COLO829 (cell line): ENCODE results near the gene BPGM.
"Not testable (repeated sequence)": the region's sequence is repeated elsewhere in the genome, so short reads cannot be mapped to it uniquely, and the experiment has no call there.

Source experiments
- DNase-seq: peaks from one replicate; pipeline ENCODE4 v3.0.0; 2012; ENCODE audit warnings: low spot score

BPGM gene

GRCh38 chr7:134632052-134632451, 14.6 kb upstream of the BPGM start:
- DNase-seq: no peak

DNA sequence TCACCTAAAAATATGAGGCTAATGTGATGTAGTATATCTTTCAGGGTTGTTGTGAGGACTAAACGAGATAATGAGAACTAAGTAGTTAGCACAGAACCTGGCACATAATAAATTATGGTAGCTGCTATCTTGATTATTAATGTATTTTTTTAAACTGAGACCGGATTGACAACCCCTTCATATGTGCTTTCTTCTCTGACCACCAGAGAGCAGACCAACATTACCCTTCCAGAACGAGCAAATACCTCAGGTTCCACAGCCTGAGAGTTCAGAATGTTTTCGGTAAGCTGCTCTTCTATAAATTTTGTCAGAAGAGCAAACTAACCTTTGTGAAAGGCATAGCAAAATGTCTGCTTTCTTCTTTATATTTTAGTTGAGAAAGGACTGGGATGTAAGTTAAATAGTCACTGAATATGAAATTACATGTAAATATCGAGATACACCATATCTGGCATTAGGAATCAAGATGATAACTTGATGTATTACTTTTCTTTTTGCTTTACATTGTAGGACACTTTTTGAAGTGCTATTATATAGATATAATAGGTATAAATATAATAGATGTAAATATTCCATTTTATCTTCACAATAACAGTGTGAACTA, 13.6 kb upstream of the BPGM start:
- peak; percentile 81 for DNase-seq

DNA sequence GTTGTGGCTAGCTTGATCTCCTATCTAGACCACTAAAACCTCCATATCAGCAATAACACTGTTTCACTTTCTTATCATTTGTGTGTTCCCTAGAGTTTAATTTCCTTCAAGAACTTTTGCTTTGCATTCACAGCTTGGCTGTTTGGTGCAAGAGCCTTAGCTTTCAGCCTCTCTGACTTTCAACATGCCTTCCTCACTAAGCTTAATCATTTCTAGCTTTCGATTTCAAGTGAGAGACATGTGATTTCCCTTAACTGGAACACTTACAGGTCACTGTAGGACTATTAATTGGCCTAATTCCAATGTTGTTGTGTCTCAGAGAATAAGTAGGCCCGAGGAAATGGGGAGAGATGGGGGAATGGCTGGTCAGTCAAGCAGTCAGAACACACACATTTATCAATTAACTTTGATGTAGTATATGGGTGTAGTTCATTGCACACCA, 10.6 kb upstream of the BPGM start:
- no peak for DNase-seq

- no peak for DNase-seq
These were observed 9.2 kb upstream of the BPGM start for GRCh38 chr7:134637441-134637840.

DNA sequence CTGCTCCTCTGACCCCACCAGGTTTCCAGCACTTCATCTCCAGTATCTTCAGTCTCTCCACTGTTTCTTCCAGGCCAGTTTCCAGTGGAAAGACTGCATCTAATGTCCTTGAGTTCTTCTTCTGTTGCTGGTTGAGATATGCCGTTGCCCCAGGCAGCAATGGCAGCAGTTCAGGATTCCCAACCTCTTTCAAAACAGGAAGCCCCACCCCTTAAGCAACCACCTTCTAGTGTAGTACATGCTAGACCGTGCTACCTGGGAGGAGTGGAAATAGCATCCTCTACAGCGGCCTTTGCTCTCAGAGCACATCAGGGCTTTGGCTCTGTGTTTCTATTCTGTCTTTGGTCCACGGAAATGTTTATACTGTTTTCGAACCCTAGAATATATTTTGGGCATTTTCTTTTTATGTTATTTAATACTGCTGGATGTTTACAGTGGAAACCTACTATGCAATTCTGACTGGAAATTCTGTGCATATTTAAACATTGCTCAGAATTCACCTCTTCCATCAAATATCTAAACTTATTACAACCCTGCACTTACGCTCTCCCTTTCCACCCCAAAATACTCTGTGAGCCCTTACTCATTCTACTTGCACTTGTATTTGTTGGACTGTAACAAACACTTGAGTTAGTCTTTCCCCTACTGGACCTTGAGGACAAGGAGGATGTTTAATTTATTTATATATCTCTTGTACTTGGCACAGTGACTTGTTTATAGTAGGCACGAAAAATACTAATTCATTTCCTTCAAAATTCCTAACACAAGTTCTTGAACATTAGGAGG, 8.5 kb upstream of the BPGM start:
- DNase-seq: no peak

- DNase-seq: no peak
These were observed 7.6 kb upstream of the BPGM start for GRCh38 chr7:134639061-134639460.

- DNase-seq: no peak
These were observed 6.9 kb upstream of the BPGM start for GRCh38 chr7:134639683-134640279.

DNA sequence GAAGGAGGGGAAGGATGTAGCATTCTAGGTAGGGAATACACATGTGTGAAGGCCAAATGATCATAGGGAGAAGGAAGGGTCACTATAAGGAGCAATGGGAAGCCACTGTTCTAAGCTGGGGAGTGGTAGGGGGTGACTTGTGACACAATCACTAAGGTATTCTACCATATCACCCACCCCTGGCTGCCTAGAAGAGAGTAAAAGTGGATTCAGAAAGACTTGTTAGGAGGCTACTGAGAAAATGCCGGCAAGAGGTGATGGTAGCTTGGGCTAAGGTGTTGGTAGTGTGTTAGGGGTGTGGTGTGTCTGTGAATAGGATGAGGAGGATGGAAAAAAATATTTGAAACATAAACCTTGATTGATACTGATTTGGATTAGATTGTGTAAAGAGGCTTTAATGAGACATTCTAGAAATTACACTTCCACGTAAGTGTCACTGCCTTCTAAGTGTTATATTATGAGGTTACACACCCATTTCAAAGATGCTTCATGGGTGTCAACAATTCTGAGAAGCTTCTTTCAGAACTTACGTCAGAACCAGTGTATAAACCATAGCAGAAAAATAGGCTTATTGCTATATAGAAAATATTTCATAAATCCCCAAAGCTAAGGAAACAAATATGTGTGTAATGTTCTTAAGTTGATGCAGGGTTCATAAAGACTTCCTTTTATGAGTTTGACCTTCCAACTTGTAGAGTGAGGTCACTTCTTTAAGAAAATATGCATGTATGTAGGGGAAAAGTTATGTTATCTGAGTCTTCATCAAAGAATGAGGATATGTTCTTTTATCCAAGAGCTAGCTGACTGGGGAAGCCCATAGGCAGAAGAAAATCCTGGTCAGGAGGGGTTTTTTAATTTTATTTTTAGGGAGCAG, 5.6 kb upstream of the BPGM start:
- no peak for DNase-seq

- DNase-seq: not testable (repeated sequence)
These were observed 4.7 kb upstream of the BPGM start for GRCh38 chr7:134641981-134642380.

DNA sequence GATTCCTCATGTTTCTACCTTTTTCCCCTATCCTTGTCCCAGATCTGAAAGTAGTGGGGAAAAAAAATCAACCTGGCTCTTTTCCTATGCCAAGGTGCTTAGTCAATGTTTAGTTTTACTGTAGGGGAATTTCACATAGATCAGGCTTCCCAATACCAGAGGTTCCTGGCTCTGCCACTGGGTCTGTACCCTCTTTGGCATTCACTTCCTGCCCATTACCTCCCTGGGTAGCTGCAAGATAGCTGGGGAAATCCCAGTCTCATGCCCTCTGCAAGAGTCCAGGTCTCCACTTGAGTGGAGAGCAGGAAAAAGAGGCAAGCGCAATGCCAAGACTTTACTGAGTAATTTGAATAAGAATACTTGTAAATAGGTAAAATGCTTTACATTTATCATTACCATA, 3.5 kb upstream of the BPGM start:
- no peak for DNase-seq

DNA sequence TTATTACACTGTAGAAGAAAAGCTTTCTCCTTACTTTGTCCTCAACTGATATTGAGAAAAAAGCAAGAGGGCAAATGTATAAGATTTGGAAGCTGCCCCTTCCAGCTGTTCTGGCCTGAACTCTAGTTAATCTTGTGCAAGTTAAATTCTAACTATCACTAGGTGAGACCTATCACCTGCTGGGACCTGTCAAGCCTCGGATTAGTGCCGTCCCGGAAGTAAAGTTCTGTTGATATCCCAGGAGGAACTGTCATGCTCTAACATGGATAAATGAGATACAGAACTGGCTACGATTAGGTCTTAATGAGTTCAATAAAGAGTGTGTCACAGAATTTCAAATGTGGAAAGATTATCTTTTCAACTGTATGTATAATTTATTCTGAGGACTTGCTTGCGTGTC, 1.2 kb upstream of the BPGM start:
- DNase-seq: no peak

- DNase-seq: no peak
These were observed 718 bp upstream of the BPGM start for GRCh38 chr7:134645935-134646334.

GRCh38 chr7:134648456-134648855, 1.8 kb downstream of the BPGM start:
- DNase-seq: no peak

DNA sequence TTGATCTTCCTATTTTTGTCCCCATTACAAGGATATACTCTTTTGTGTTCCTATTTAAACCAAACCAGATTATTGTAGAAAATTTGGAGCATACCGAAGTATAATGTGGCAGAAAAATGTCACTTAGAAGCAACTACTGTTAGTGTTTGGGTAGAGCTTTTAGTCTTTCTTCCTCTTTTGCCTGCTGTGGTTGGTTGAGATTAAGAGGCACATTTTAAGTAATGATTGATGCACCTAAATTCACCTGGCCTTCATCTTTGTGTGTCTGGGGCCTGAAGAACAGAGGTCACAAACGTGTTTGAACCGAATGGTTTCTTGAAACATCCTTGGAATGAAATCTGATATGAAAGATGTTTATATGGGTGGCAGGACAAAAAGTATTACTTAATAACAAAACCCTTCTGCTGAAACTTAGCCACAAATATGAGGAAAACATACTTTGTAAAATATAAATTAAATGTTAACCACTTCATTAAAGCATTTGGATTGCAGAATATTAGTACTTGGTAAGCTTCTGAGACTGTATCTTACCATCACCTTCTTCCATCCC, 2.6 kb downstream of the BPGM start:
- DNase-seq: no peak

GRCh38 chr7:134651991-134652390, 5.3 kb downstream of the BPGM start:
- no peak for DNase-seq

DNA sequence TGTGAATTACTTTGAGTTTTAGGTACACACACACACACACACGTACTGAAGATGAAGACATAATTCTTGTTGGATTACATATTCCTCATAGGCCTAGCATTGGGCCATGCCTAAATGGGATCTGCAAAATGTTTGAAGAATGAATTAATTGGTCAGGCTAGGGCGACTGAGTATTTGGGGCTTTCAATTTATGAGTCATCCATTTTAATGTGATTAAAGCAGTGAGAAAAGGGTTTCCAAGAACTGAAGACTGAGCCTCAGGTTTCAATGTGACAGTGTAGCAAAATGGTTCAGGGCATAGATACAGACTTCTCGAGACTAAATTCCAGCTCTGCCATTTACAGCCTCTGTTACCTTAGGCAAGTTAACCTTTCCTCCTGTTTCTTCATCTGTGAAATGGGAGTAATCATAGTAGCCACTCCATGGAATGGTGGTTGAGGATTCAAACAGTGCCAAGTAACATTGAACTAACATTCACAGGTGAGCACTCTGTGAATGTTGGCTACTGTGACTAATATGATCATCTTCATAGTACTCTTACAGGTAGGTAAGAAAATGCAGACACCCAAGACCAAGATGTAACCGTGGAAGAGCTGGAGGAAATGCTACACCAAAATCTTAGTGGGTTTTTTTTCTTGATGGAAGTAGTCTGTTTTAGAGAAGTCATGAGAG, 7.6 kb downstream of the BPGM start:
- DNase-seq: no peak

DNA sequence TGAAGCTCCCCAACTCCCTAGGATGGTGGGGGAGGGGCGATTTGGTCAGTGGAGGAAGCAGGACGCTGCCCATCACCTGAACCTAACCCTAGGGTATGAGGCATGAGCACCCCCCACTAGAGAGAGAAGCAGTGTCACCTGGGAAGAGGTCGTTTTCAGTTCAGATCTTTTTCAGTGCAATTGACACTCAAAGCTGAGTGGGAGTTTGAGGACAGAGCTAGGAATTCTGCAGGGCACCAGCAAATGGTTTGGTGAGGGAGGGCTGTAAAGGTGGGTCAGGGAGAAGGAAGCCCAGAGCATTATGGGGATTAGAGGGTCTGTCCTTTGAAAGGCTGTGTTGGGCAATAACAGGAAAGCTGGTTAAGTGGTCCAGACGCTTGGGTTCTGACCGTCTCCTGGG, 10.9 kb downstream of the BPGM start:
- DNase-seq: no peak

DNA sequence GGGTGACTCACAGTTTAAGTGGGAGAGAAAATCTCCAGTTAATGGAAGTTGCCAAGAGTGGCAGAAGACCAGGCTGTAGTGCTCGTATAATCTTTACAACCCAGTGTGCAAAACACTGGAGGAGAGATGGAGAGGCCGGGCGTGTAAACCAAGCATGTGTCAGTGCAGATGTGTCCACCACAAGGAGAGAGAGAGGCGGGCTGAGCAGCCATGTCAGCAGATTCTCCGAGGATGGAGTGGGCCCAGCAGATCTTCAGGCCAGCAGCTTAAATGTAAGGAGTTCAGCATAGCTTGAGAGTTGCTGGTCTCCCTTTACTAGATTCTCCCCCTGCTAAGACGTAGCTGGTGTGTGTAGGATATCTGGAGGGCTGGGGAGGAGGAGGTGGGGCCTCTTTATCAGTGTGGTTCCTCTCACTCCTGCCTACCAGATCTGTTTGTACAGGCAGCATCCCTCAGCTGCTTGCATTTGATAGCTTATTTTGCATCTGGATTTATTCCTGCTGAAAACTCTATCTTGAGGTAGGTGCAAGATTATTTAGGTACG, 13.7 kb downstream of the BPGM start:
- no peak for DNase-seq

- no peak for DNase-seq
These were observed 14.3 kb downstream of the BPGM start for GRCh38 chr7:134660961-134661376.

GRCh38 chr7:134662166-134662870, 15.7 kb downstream of the BPGM start:
- DNase-seq: no peak

GRCh38 chr7:134662871-134663205, 16.2 kb downstream of the BPGM start:
- no peak for DNase-seq
